Measurements from ENCODE around the gene SSUH2.

GRCh38 chr3:8595695-8596115 is 48.9 kb downstream of the SSUH2 start:
- no peak for TF ChIP-seq POLR2AphosphoS5 (IDR thresholded peaks at IDR 0.05; ENCODE audit: low read depth)
- TF ChIP-seq CTCF (conservative IDR thresholded peaks at IDR 0.05; ENCODE audit: low read depth in 2 of 2) = no peak
